DOHH2 (cell line): ENCODE data around the gene IL25.

ENCODE experiments used
- CTCF ChIP-seq: fragments of 200-600 bp; sonication (generic); IDR thresholded peaks from one replicate; pipeline ENCODE4 v1.5.1; 2014; ENCODE audit warnings: antibody characterized with exemption, mild to moderate bottlenecking, low read depth, low read length; ENCODE audit not compliant: poor library complexity, severe bottlenecking
- EZH2phosphoT487 ChIP-seq: fragments of 200-600 bp; sonication (generic); IDR thresholded peaks from 2 replicates; pipeline ENCODE4 v1.6.1; 2017; ENCODE audit warnings: borderline replicate concordance, mild to moderate bottlenecking, antibody characterized with exemption, low read length, moderate library complexity, mixed read lengths

DNA sequence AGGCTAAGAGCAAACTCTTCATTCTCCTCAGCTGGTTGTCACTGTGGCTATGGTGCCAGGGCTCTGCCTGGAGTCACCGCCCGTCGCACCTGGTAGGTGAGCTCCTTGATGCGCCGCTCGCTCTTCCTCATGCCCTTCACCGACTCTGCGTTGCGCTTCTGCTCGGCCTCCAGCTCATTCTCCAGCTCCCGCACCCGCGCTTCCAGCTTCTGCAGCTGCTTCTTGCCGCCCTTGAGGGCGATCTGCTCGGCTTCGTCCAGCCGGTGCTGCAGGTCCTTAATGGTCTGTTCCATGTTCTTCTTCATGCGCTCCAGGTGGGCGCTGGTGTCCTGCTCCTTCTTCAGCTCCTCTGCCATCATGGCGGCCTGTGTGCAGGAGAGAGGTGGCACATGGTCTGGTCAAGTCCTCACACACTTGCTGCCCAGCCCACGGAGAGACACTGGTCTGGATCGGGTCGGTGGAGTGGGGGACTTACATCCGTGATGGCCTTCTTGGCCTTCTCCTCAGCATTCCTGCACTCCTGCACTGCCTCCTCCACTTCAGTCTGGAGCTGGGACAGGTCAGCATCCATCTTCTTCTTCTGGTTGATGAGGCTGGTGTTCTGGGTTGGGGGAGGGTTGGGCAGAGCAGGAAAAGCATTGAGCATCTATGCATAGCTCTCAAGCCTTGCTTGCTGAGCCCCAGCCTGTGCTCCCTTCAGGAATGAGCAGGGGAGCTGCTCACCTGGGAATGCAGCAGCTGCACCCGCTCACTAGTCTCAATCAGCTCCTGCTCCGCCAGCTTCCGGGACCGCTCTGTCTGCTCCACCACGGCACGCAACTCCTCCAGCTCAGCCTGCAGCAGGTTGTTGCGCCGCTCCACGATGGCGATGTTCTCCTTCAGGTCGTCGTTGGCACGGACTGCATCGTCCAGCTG is 42.6 kb downstream of the IL25 start:
- TF ChIP-seq CTCF: no peak
- no peak for TF ChIP-seq EZH2phosphoT487
